Measurements from ENCODE around the gene TLR5.

GRCh38 chr1:223147409-223147808, 4.4 kb upstream of the TLR5 start:
- no peak for TF ChIP-seq CTCF (conservative IDR thresholded peaks at IDR 0.05)
- no peak for TF ChIP-seq EZH2 (IDR thresholded peaks at IDR 0.05; ENCODE audit: low read depth)
